ENCODE results near the gene BRICD5.

GRCh38 chr16:2186505-2186904 lies 24.2 kb downstream of the BRICD5 start:
- no peak for TF ChIP-seq POLR2A (IDR thresholded peaks at IDR 0.05; ENCODE audit: low read length)
- no peak for TF ChIP-seq GATA1 (IDR thresholded peaks at IDR 0.05; ENCODE audit: low read depth, low read length)

Data from erythroblast (primary cell).